ENCODE measurements around the gene KIDINS220. TPM values are rescaled to one million over a fixed set of nuclear protein-coding genes. Genes with fewer than 3 reads are reported as not detected.
A peak's percentile ranks its signal among the peaks of the same experiment; 100 is the strongest.

KIDINS220 gene
- total RNA-seq, 1 donor from 2014 or later, result 91.6 TPM

DNA sequence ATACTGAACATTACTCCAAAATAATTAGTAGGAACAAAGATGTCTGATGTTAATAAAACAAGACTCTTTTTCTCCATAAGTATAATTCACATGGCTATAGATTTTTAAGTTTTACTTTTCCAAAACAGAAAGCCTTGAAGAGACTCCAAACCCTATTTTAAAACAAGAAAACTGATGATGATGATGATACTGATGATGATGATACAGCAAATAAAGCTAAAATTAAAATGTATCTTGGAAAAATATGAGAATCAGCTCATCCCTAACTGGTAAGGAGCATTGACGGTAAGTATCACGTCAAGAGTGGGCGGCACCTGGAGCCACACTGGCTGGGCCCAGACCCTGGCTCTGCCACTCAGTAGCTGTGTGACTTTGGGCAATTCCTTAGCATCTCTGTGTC lies 116.0 kb downstream of the KIDINS220 start:
- intact Hi-C loops (cut with DNase I), result no loop called here
- no peak for DNase-seq (ENCODE audit: low spot score)
- ATAC-seq, result no peak

DNA sequence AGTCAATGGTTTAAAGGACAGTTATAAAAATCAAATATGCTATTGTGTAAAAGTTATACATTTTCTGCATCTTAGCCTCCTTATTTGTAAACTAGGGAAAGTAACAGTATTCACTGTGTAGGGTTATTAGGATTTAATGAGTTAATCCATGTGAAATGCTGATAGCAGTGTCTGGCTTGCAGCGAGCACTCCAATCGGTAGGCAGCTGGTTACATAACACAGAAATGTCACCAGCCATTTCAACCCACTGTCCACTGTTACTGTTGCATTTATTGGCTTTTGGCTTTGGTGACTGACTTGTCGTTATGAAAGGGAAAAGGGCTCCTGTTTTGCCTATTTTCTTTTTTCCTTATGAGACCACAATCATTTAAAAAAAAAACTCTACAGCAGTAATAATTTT lies 116.7 kb downstream of the KIDINS220 start:
- intact Hi-C loops (cut with DNase I), result no loop called here
- DNase-seq (ENCODE audit: low spot score), result no peak
- ATAC-seq, result no peak

DNA sequence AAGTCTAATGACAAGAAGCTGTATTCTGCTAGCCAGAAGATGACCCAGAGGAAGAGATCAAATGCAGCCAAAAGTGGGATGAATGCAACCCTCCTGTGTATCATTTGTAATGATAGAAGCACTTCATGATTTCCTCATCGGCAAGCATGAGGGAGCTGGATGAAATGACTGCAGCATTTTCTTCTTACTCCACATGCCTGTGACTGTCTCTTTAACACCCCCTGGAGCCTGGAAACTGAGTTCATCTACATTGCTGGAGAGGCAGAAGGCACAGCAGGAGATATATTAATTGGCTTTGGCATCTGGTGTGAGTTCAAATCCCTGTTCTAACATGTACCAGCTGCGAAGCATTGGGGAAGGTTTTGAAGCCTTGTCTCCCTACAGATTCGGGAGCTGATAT lies 117.9 kb downstream of the KIDINS220 start:
- DNase-seq (ENCODE audit: low spot score) (no peak), ATAC-seq (peak; percentile 57)
- intact Hi-C loops (cut with DNase I), result no loop called here

DNA sequence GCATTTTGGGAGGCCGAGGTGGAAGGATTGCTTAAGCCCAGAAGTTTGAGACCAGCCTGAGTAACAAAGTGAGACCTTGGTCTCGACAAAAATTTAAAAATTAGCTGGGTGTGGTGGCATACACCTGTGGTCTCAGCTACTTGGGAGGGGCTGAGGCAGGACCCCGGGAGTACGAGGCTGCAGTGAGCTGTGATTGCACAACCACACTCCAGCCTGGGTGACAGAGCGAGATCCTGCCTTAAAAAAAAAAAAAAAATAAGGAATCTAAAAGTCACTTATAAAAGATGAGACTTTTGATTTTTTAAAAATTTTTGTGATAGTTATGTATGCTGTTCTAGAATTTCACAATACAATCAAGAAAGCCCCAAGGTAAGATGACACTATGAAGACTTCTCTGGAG lies 122.4 kb downstream of the KIDINS220 start:
- DNase-seq (ENCODE audit: low spot score) (no peak), ATAC-seq (no peak)
- intact Hi-C loops (cut with DNase I), result no loop called here

DNA sequence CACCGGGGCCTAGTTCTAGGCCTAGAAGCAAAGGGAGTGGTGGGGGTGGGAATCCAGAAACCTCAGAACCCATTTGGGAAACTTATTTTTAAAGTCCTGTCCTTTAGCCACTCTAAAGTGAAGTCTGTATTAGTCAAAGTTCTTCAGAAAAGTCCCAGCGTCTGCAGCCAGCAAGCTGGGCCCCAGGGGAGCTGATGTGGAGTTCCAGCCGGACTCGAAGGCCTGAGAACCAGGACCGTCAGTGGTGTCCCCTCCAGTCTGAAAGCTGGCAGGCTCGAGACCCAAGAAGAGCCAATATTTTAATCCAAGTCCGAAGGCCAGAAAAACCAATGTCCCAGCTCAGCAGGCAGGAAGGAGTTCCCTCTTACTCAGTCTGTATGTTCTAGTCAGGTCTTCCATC lies 123.1 kb downstream of the KIDINS220 start:
- no peak for DNase-seq (ENCODE audit: low spot score)

DNA sequence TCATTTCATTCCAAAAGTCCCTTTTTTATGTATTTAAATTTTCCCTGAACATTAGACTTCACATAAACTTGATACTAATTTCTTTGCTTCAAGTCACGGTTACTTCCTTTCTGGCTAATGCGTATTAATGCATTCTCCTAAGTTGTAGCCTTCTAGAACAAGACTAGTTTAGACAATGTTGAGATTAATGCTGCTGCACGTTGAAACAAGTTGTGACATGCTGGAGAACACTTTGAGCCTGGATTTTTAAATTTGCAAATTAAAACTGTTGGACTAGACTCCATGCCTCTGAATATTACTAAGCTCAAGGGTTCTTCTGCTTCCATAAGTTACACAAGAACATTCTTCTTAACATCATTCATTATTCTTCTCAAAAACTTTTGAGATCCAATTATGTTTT lies 126.5 kb downstream of the KIDINS220 start:
- no peak for ATAC-seq
- intact Hi-C loops (cut with DNase I), result no loop called here
- no peak for DNase-seq (ENCODE audit: low spot score)

More for the DNA sequence above, 123.1 kb downstream of the KIDINS220 start:
- no peak for ATAC-seq
- intact Hi-C loops (cut with DNase I), result no loop called here

DNA sequence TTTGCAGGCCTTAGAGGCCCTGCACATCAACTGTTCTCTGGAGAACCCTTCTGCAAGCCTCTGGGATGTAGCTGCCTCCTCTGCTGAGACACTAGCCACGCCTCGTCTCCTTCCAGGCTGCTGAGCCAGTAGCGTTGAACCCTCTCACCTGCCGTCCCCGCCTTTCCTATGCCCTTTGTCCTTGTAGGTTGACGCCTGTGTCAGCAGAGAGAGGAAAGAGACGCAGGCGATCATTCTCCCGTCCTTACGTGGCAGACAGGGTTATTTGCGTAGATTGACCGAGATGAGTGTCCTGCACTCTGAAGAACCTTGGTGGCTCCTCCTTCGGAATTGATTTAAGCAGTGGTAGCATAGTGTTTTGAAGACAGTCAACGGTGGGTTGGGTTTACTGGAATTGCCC lies 127.8 kb downstream of the KIDINS220 start:
- ATAC-seq, result no peak
- DNase-seq (ENCODE audit: low spot score), result no peak
- intact Hi-C loops (cut with DNase I), result no loop called here

DNA sequence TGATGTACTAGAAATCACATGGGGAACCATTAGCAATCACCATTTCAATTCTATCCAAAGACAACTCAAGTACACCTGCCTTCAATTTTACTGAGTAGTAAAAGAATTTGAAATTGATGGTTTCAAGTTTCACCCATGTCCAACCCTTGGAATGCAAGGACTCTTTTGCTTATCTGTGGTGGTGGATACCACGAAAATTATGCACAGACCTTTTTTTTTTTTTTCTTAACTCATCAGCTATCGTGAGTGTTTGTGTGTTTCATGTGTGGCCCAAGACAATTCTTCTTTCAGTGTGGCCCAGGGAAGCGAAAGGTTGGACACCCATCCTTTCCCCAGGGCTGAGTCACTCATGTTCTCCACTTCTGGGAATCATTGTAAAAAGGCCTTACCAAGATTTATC lies 132.5 kb downstream of the KIDINS220 start:
- no peak for DNase-seq (ENCODE audit: low spot score)
- intact Hi-C loops (cut with DNase I), result no loop called here
- ATAC-seq, result no peak

DNA sequence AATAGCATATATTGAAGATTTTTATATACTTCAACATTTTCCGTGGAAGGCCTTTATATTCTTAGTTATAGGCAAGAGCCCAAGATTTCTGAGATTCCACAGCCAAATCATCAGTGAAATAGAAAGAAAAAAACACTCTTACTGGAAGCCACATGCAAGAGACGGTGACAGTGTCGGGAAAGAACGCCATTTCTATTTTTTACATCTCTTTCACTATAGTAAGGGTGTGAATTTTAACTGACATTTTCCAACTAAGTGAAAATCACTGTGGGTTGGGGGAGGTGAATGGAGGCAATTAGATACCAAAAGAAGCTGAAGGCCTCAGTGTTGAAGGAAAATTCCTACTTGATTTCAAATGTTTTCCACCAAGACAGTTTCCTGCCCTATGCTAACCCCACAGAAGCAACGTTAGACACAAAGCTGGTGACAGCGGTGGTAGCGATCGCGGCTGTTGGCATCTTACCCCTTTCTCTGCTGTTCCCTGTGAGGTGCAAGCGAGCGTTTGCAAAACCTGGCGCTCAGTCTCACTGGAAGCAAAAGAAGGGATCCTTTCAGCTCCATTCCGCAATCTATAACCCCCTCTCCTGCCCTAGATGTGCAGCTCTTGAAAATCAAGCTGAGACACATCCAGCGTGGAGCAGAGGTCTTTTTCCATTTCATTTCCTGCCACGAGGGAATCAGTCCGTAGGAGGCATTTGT lies 135.6 kb downstream of the KIDINS220 start:
- intact Hi-C loops (cut with DNase I), result no loop called here
- DNase-seq (ENCODE audit: low spot score) (no peak), ATAC-seq (no peak)

DNA sequence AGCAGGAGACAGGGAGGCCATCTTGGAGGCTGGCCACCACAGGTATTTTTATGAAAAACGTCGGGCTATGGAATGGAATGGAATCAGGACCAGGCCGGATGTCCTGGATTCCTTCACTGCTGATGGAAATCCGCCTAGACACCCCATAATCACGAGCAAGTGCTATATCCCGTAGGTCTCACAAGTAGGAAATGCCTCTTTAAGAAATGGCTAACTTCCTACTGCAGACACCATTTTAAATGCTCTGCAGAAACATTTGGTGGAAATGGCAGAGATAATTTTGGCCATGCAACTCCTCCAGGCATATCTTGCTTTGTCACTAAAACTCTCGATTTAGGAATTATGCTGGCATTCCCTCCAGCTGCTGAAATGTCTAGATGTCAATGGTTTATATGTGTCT lies 137.6 kb downstream of the KIDINS220 start:
- intact Hi-C loops (cut with DNase I), result no loop called here
- DNase-seq (ENCODE audit: low spot score) (no peak), ATAC-seq (no peak)

DNA sequence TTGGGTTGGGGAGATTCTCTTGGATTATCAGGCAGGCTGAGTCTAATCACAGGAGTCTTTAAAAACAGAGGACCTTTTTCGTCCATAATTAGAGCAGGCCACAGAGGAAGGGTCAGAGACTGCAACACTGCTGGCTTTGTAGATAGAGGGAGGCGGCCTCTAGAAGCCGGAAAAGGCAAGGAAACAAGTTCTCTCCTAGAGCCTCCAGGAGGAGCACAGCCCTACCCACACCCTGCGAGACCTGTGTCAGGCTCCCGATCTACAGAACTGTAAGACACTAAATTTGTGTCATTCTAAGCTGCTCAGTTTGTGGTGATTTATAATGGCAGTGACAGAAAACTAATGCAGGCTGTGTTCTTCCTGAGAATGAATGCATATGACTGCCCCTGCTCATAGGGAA lies 140.2 kb downstream of the KIDINS220 start:
- ATAC-seq (no peak), DNase-seq (ENCODE audit: low spot score) (no peak)
- intact Hi-C loops (cut with DNase I), result no loop called here

DNA sequence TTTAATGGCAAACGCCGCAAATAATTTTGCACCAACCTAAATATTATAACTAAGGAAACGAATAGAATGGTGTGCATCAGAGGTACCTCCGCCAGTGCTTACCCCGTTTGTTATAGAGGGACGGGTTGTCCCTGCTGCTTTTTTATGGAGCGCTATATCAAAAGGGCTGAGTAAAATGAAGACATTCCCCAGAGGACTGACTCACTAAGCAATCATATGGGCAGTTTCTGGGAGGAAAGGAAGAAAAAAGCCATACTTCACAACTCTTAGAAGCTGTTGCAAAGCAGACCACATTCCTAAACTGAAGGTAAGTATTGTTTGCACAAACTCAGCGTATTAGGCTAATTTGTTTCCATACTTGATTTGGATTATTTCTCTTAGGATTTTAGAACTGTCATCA lies 142.7 kb downstream of the KIDINS220 start:
- intact Hi-C loops (cut with DNase I), result loop anchor here (5.0 kb wide), 1 partner anchor 68 kb away; no protein-coding TSS in a partner anchor
- no peak for ATAC-seq
- no peak for DNase-seq (ENCODE audit: low spot score)

DNA sequence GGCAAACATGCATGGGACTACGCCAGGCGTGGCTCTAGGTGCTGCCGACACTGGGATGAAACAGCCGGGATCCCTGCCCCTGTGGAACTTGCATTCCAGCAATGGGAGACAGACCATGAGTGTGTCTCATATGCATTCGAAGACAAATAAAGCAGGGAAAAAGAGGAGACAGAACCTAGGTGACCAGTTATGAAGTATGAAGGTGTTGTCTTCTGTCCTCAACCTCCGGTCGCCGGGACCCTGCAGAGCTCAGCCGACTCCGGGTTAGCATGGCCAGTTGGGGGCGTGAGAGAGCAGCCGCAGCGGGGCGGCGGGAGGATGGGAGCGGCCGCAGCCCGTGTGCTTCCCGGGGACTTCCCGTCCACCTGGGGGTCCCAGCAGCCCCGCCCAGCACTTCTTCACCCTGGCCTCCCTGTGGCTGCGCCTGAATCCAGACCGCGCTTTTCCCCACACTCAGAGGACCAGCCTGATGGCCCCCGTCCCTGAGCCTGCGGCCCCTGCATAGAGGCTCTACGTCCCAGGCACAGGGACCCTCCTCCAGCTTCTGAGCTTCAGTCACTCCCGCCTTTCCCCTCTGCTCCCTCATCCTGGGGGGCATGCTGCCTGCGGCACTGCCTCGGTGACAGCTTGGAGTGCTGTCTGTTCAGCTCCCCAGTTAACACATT lies 144.1 kb downstream of the KIDINS220 start:
- peak; percentile 67 for ATAC-seq
- no peak for DNase-seq (ENCODE audit: low spot score)
- intact Hi-C loops (cut with DNase I), result loop anchor here (5.0 kb wide), 1 partner anchor 69 kb away; no protein-coding TSS in a partner anchor

DNA sequence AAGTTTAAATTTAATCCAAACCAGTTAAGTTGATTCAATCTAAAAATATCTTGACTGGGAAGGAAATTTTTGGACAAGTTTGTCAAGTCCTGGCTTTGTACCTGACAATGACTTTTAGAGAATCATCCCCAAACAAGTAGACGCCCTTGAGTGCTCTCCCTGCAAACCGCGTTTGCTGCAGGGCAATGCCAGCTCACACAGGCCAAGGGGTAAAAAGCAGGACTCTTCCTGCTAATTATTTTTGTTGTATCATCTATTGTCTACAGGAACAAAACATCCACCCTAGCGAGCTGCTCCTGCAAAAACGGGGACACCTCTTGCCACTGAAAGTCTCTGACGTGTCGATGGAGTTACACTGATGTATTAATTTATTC lies 144.6 kb downstream of the KIDINS220 start:
- DNase-seq (ENCODE audit: low spot score) (no peak), ATAC-seq (no peak)
- intact Hi-C loops (cut with DNase I), result loop anchor here (5.0 kb wide), 1 partner anchor 70 kb away; no protein-coding TSS in a partner anchor

DNA sequence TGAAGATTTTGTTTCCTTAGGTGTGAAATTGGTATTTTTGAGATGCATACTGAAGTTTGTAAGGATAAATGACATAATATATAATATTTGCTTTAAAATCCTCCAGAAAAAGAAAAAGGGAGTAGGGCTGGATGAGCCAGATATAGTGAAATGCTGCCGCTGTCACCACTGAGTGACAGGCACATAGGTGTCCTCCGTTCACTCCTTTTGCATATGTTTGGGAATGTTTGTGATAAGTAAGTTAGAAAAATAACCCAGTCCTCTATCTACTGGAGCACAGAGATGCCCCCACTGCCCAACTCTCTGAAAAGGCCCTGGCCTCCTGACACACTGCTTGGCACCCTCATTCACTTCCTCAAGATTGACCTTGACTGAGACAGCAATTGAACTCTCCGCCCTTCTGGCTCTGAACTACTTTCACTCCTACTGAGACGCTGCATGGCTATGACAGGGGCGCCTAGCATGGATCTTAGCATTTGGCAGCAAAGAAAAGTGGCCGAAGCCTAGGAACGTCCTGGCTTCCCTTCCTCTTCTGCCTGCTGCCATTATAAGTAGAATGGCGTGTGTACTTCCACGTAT lies 145.5 kb downstream of the KIDINS220 start:
- DNase-seq (ENCODE audit: low spot score) (no peak), ATAC-seq (no peak)
- intact Hi-C loops (cut with DNase I), result loop anchor here (5.0 kb wide), 1 partner anchor 70 kb away; no protein-coding TSS in a partner anchor

DNA sequence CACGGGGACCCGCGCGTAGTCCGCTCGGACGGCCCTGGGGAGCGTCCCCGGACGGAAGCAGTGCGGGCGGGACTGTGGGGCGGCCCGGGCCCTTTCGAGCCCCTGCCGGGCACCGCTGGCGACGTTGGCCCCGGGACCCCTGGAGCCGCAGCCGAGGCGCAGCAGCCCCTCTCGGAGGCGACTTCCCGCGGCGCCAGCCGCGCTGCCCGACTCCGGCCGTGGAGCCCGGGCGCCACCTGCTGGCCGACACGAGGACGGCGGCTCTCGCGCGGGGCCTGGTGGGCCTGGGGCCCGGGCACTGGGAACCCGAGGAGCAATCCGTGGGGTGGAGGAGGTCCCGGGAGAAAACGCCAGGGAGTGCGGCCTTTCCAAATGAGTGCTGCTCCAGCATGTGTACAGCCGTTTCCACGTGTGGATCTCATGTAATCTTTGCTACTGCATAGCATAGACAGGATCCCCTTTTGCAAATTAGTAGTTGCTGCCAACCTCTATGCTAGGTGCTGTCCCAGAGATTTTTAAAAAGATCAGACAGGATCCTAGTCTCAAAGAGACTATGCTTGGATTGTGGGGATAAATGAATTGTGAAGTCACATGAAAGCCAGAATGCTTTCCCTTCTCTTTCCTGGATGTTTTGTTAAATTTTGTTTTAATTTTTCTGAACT lies 151.6 kb downstream of the KIDINS220 start:
- intact Hi-C loops (cut with DNase I), result loop anchor here (5.0 to 10.0 kb wide), 3 partner anchors 61 to 1581 kb away; no protein-coding TSS in a partner anchor
- DNase-seq (ENCODE audit: low spot score), result peak; percentile 85

DNA sequence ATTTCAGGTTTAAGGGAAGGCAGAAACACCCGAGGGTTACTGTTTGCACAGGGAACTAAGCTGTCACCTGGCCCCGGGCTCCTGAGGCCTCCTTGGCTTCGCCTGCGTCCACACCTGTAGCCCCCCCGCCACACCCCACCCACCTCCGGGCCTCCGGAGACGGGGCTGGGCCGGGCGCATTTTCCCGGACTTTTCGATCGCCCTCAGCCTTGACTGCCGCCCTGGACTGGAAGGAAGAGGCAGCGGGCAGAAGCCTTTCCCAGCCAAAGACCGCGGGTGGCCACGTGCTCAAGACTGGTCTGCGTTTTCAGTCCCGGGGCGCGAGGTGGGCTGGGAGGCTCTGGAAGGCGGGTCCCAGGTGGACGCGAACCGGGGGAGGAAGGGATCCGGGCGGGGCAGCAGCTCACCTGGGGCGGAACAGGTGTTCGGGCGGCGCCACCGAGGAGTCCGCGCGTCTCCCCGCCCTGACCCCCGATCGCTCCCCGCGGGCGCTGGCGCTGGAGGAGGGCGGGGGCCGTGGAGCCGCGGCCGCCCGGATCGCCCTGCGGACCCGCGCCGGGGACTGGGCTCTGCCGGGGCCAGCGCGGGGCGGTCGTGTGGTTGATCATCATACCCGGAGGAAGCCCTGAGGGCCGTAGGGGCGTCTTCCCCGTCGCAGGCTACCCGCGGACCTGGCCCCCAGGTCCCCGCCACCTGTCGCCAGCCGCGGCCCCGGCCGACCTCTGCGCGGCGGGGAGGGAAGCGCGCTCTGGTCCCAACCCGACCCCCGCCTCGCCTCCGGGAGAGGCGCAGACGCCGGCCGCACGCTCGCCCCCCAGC lies 152.3 kb downstream of the KIDINS220 start:
- ATAC-seq (no peak), DNase-seq (ENCODE audit: low spot score) (peak; percentile 78)
- intact Hi-C loops (cut with DNase I), result loop anchor here (5.0 to 10.0 kb wide), 3 partner anchors 60 to 1580 kb away; no protein-coding TSS in a partner anchor

More for the DNA sequence above, 151.6 kb downstream of the KIDINS220 start:
- ATAC-seq, result no peak

DNA sequence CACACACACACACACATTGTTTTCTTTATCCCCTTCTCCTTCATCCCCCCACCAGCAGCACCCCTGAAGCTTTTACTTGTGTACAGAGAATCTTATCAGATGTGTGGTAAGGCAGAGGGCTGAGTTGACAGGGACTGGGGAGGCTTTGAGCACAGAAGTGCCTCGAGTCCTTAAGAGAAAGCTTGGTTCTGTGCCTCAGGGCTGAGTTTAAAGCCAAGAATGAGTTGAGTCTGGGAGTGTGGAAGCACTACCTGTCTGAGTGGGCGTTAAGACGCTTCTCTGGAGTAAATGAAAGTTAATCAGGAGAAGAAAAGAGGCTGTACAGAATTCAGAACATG lies 152.9 kb downstream of the KIDINS220 start:
- DNase-seq (ENCODE audit: low spot score), result no peak
- no peak for ATAC-seq
- intact Hi-C loops (cut with DNase I), result loop anchor here (10.0 kb wide), 2 partner anchors 60 to 1580 kb away; no protein-coding TSS in a partner anchor

All from sciatic nerve (tissue), 2 donors.